Pancreas (tissue), 10 donors: ENCODE data around the gene HOXB5. TPM values are rescaled to one million over a fixed set of nuclear protein-coding genes. Genes with fewer than 3 reads are reported as not detected.

Source experiments
- ATAC-seq, 4 donors: fragments of 200-7000 bp; cut with Tn5 transposase; one replicate each; pipeline versions ENCODE4 v1.8.0 to v1.9.1; 2020; ENCODE audit warnings: mild to moderate bottlenecking in 4 of 4, moderate library complexity in 4 of 4
- DNase-seq, 6 donors: peaks; one replicate each; pipeline ENCODE4 v3.0.0-alpha.2; 2020
- FAIRE-seq: peaks from 2 replicates; lab custom pipeline; 2012; peaks lifted over from hg19 to GRCh38; lab: Jason Lieb, UNC
- H3K27ac ChIP-seq, 4 donors: fragments of 200-600 bp; sonication (generic); 1 replicate in 3 of 4; 2 replicates in 1 of 4; pipeline versions ENCODE4 v1.5.0 to v1.8.0; 2020
- H3K27me3 ChIP-seq, 4 donors: fragments of 200-600 bp; one replicate each; pipeline ENCODE4 v1.8.0; 2021
- H3K36me3 ChIP-seq, 3 donors: fragments of 200-600 bp; sonication (generic) in 1 of 3; one replicate each; pipeline versions ENCODE4 v1.5.0 to v1.8.0; 2020 to 2021
- H3K4me1 ChIP-seq, 3 donors: fragments of 200-600 bp; one replicate each; pipeline ENCODE4 v1.8.0; 2021
- H3K4me3 ChIP-seq, 4 donors: fragments of 200-600 bp; sonication (generic) in 2 of 4; one replicate each; pipeline versions ENCODE4 v1.5.0 to v1.8.0; 2020 to 2021
- H3K9me3 ChIP-seq, 4 donors: fragments of 200-600 bp; one replicate each; pipeline ENCODE4 v1.8.0; 2021
- CTCF ChIP-seq, 4 donors: fragments of 200-600 bp; sonication (generic) in 3 of 4; IDR thresholded peaks; one replicate each; pipeline versions ENCODE4 v1.5.0 to v1.8.0; 2021; ENCODE audit warnings: antibody characterized with exemption in 4 of 4
- WGBS, 2 donors: extraction: QIAGEN DNeasy Blood & Tissue Kit; methylation state at CpG; one replicate each; pipeline ENCODE4 v1.1.7; 2013; 5-methylcytosine and 5-hydroxymethylcytosine counted together
- intact Hi-C, 3 donors: fragments of 100-400 bp; cut with DNase I; formaldehyde crosslinking; loops; one replicate each; pipeline versions ENCODE4 v1.11.1 to v1.14.2; 2022
- polyA plus RNA-seq, 2 donors: library from polyadenylated mRNA; stranded (reverse); fragments of 200-250 nt; gene quantifications; one replicate each; pipeline ENCODE4 v1.2.3, GENCODE V29; 2013
- total RNA-seq, 6 donors: library from RNA; stranded (reverse); fragmentation: NEBNext Ultra II Directional in 4 of 6; extraction: Animal tissue kit (Norgen Biotek cat#: 25700) in 4 of 6; gene quantifications; one replicate each; pipeline versions ENCODE4 v1.2.1 to v1.2.4, GENCODE V29; 2021 to 2023
- donor health status: healthy with polysubstance abuse.
- donor health status: DM: no; HTN: no; CAD: no; lungs with moderate emphysema.
- donor health status: DM: no; HTN: no; CAD: no.
- donor health status: control.
- donor health status: control.
- donor health status: Bipolar disorder and iron deficiency.
- donor health status: DM: yes; HTN: yes; CAD: no.
- donor health status: DM: no; HTN: no; CAD: no.
- donor health status: DM: no; HTN: no; CAD: no.
- donor health status: DM: yes; HTN: yes; CAD: no.

HOXB5 gene
- total and polyA plus RNA-seq, 8 donors = 0.19 to 1.0 (median 0.38) TPM

DNA sequence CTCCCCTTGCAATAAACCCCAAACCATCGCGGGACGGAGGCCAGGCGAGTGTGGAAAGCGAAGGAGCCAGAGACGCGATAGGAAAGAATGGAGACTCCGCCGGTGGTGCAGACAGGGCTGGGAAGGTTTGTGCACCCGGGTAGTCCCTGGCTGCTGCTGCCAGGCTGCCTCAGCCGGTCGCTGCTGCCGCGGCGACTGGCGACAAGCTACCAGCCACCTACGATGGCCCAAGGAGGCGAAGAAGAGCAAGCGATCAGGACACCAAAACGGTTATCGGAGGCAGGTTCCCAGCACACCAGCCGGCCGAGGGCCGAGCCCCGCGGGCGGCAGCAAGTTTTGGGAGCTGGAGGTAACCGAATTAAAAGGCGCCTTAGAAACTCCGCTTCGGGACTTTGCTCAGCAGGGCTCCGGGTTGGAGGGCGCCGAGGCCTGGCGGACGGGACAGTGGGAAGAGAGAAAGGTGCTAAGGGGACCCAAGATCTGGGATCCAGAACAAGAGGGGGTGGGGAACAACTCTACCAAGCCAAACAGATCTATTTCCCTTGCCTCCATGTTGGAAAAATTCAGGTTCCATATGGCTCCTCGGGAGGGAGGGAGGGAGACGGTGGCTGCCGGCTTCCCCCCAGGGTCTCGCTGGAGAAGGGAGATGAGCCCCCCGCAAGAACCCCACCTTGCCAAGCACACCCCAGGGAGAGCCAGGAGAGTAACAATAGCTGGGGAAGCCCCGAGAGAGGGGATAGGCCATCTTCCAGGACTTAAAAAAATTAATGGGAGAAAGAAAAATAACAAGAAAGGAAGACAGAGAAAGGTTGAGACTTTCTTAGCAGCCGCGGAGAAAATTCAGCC lies 38.9 kb downstream of the HOXB5 start:
- Histone ChIP-seq H3K4me3 (peak overlapping the region in 2 of 4 donors; percentile 25 to 36), H3K27ac (no peak overlapping the region), H3K27me3 (peaks cover 0 to 26% (median 0%) of the 10 kb centered on the region in 4 donors), H3K4me1 (no peaks in the 10 kb centered on the region), H3K9me3 (no peaks in the 10 kb centered on the region), H3K36me3 (no peaks in the 10 kb centered on the region)
- no peak for TF ChIP-seq CTCF (IDR thresholded peaks at IDR 0.05)
- 18 to 22% methylated on average over 44 of the region's 44 CpGs for WGBS, 2 donors
- FAIRE-seq (no peak), ATAC-seq (peak in 2 of 4 donors; percentile 27 to 52), DNase-seq (peak in 1 of 6 donors; percentile 57)
- intact Hi-C loops = no loop called here

DNA sequence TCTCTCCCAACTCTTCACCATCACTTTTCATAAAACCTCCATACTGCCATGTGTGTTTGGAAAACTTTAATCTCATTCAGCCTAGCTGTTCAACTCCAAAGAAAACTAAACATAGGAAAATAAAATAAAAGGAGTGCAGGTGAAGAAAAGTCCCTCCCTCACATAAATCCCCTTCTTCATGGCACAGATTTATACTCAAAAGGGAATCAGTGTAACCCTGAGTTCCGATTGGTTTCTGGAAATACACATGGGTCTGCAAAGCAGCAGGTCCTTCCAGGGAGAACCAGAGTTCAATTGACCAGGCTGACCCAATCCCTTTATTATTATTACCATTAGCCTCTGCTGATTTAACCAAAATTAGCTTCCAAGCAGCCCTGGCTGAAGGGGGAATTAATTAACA lies 39.8 kb downstream of the HOXB5 start:
- Histone ChIP-seq H3K4me1 (no peaks in the 10 kb centered on the region), H3K9me3 (no peaks in the 10 kb centered on the region), H3K27ac (no peak overlapping the region), H3K4me3 (no peak overlapping the region), H3K36me3 (no peaks in the 10 kb centered on the region), H3K27me3 (peaks cover 0 to 28% (median 0%) of the 10 kb centered on the region in 4 donors)
- DNase-seq (no peak), FAIRE-seq (no peak), ATAC-seq (no peak)
- intact Hi-C loops = no loop called here
- TF ChIP-seq CTCF (IDR thresholded peaks at IDR 0.05) = no peak
- 57 to 68% methylated on average over 1 of the region's 1 CpG for WGBS, 2 donors

DNA sequence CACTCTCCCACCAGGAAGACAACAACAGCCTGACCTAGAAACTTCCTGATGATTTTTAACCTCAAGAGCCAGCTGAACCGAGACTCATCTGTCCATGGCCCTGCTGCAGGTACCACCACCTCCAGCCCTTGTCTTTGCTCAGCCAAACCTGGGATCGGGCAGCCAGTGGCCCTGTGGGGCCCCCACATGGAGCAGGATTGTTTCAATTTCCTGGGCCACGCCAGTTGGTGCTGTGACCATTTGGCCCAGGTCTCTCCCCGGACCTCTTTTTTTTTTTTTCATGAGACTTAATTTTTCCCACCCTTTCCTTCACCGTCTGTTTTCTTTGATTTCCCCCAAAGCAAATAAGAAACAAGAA lies 40.4 kb downstream of the HOXB5 start:
- intact Hi-C loops = no loop called here
- Histone ChIP-seq H3K9me3 (no peaks in the 10 kb centered on the region), H3K4me3 (no peak overlapping the region), H3K4me1 (no peaks in the 10 kb centered on the region), H3K27me3 (peaks cover 0 to 28% (median 0%) of the 10 kb centered on the region in 4 donors), H3K36me3 (no peaks in the 10 kb centered on the region), H3K27ac (no peak overlapping the region)
- no peak for FAIRE-seq
- WGBS, 2 donors = 53 to 55% methylated on average over 5 of the region's 5 CpGs
- TF ChIP-seq CTCF (IDR thresholded peaks at IDR 0.05) = no peak
- DNase-seq = peak in 1 of 6 donors; percentile 15
- ATAC-seq = no peak

GRCh38 chr17:48552466-48553189 lies 41.0 kb downstream of the HOXB5 start:
- ATAC-seq = peak in 2 of 4 donors; percentile 20 to 33
- Histone ChIP-seq H3K36me3 (no peaks in the 10 kb centered on the region), H3K9me3 (no peaks in the 10 kb centered on the region), H3K4me3 (no peak overlapping the region), H3K27me3 (peaks cover 0 to 28% (median 2%) of the 10 kb centered on the region in 4 donors), H3K27ac (no peak overlapping the region), H3K4me1 (no peaks in the 10 kb centered on the region)
- FAIRE-seq = no peak
- TF ChIP-seq CTCF (IDR thresholded peaks at IDR 0.05) = no peak
- no peak for DNase-seq
- WGBS, 2 donors = 27 to 29% methylated on average over 7 to 10 of the region's 11 CpGs
- intact Hi-C loops = no loop called here
